Chondrocyte (in vitro differentiated cells): ENCODE measurements around the gene COL25A1. TPM values are rescaled to one million over a fixed set of nuclear protein-coding genes. Genes with fewer than 3 reads are reported as not detected.

ENCODE experiments used
- DNase-seq: peaks from one replicate; pipeline ENCODE4 v3.0.0; 2021; ENCODE audit warnings: mixed read lengths, low spot score
- H3K27ac Mint-ChIP-seq: one replicate; pipeline ENCODE4 v1.8.0; 2021; ENCODE audit warnings: mild to moderate bottlenecking, moderate library complexity, mixed read lengths; ENCODE audit not compliant: unreplicated experiment
- H3K27me3 Mint-ChIP-seq: 2 replicates; pipeline ENCODE4 v1.8.0; 2021; ENCODE audit warnings: low read depth, mixed read lengths
- H3K36me3 Mint-ChIP-seq: 2 replicates; pipeline ENCODE4 v1.8.0; 2021; ENCODE audit warnings: low read depth, mixed read lengths
- H3K4me1 Mint-ChIP-seq: 2 replicates; pipeline ENCODE4 v1.8.0; 2021; ENCODE audit warnings: low read depth, mild to moderate bottlenecking, mixed read lengths
- H3K4me3 Mint-ChIP-seq: one replicate; pipeline ENCODE4 v1.8.0; 2021; ENCODE audit warnings: mild to moderate bottlenecking, moderate library complexity, mixed read lengths; ENCODE audit not compliant: unreplicated experiment
- H3K9me3 Mint-ChIP-seq: 2 replicates; pipeline ENCODE4 v1.8.0; 2021; ENCODE audit warnings: low read depth, mixed read lengths
- CTCF ChIP-seq: fragments of 200-600 bp; sonication (generic); IDR thresholded peaks from 2 replicates; pipeline ENCODE4 v1.5.0; 2021; ENCODE audit warnings: antibody characterized with exemption, mild to moderate bottlenecking, moderate library complexity
- total RNA-seq: library from RNA; stranded (reverse); gene quantifications from 3 replicates; pipeline ENCODE4 v1.2.1, GENCODE V29; 2021

Gene COL25A1
- total RNA-seq, 1 donor from 2014 or later: 0.45 TPM

- H3K27ac Mint-ChIP-seq: no peak overlapping the region
- H3K9me3 Mint-ChIP-seq: no peaks in the 10 kb centered on the region
- H3K4me1 Mint-ChIP-seq: no peaks in the 10 kb centered on the region
- H3K27me3 Mint-ChIP-seq: no peaks in the 10 kb centered on the region
- no peak overlapping the region for H3K4me3 Mint-ChIP-seq
- no peak for TF ChIP-seq CTCF
- H3K36me3 Mint-ChIP-seq: no peaks in the 10 kb centered on the region
- no peak for DNase-seq
These were observed 488.1 kb downstream of the COL25A1 start for GRCh38 chr4:108814326-108814725.

- DNase-seq: no peak
- Mint-ChIP-seq H3K4me3 (no peak overlapping the region), H3K9me3 (no peaks in the 10 kb centered on the region), H3K4me1 (no peaks in the 10 kb centered on the region), H3K36me3 (no peaks in the 10 kb centered on the region), H3K27me3 (no peaks in the 10 kb centered on the region), H3K27ac (no peak overlapping the region)
- TF ChIP-seq CTCF: no peak
These were observed 489.2 kb downstream of the COL25A1 start for GRCh38 chr4:108813261-108813660.

- no peaks in the 10 kb centered on the region for H3K36me3 Mint-ChIP-seq
- DNase-seq: no peak
- TF ChIP-seq CTCF: no peak
- H3K4me3 Mint-ChIP-seq: no peak overlapping the region
- H3K9me3 Mint-ChIP-seq: no peaks in the 10 kb centered on the region
- H3K4me1 Mint-ChIP-seq: no peaks in the 10 kb centered on the region
- no peak overlapping the region for H3K27ac Mint-ChIP-seq
- no peaks in the 10 kb centered on the region for H3K27me3 Mint-ChIP-seq
These were observed 491.0 kb downstream of the COL25A1 start for GRCh38 chr4:108811486-108811885.

GRCh38 chr4:108810087-108810486 lies 492.4 kb downstream of the COL25A1 start:
- Mint-ChIP-seq H3K27ac (no peak overlapping the region), H3K4me3 (no peak overlapping the region), H3K27me3 (no peaks in the 10 kb centered on the region), H3K9me3 (no peaks in the 10 kb centered on the region), H3K4me1 (no peaks in the 10 kb centered on the region), H3K36me3 (no peaks in the 10 kb centered on the region)
- no peak for TF ChIP-seq CTCF
- no peak for DNase-seq

GRCh38 chr4:108804648-108805273 lies 497.7 kb downstream of the COL25A1 start:
- no peak overlapping the region for H3K27ac Mint-ChIP-seq
- no peak for DNase-seq
- no peaks in the 10 kb centered on the region for H3K27me3 Mint-ChIP-seq
- H3K4me3 Mint-ChIP-seq: no peak overlapping the region
- no peaks in the 10 kb centered on the region for H3K9me3 Mint-ChIP-seq
- no peaks in the 10 kb centered on the region for H3K4me1 Mint-ChIP-seq
- no peak for TF ChIP-seq CTCF
- no peaks in the 10 kb centered on the region for H3K36me3 Mint-ChIP-seq
